GM19099 (cell line): ENCODE results near the gene RIMS4.

Experiments used
- POLR2A ChIP-seq: IDR thresholded peaks from 3 replicates; pipeline ENCODE4 v1.6.1; 2011; ENCODE audit warnings: low read depth; ENCODE audit not compliant: insufficient read length; ENCODE audit errors: extremely low read depth

The RIMS4 gene

GRCh38 chr20:44765091-44765490, 45.3 kb downstream of the RIMS4 start:
- TF ChIP-seq POLR2A, result no peak

DNA sequence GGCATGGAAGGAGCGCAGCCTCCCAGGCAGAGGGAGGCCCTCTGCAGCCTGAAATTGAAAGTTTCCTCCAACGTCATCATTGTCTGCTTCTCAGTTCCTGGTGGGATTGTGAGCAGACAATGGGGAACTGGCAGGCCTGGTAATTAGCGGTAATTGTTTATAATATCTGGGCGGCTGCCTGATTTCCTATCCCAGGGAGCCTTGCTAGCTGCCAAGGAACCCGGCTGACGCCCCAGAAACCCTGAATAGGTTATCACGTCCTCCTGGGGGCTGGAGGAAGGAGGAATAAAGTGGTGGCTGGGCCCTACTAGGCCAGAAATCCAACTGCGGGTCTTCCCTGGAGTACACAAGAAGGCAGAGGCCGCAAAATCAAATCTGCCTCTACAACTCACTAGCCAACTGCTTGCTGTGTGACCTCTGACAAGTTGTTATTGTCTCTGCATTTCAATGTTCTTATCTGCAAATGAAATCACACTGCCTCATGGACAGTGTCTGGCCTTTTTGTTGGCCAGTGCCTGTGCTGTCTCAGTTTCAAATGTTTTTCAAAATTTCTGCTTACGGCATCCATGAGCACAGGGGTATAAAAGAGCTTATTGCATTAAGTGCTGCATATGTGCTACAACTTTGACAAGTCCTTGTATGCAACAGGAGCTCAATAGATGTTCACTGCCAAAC, 47.7 kb downstream of the RIMS4 start:
- TF ChIP-seq POLR2A, result no peak

- TF ChIP-seq POLR2A, result no peak
These were observed 48.9 kb downstream of the RIMS4 start for GRCh38 chr20:44761423-44761822.

DNA sequence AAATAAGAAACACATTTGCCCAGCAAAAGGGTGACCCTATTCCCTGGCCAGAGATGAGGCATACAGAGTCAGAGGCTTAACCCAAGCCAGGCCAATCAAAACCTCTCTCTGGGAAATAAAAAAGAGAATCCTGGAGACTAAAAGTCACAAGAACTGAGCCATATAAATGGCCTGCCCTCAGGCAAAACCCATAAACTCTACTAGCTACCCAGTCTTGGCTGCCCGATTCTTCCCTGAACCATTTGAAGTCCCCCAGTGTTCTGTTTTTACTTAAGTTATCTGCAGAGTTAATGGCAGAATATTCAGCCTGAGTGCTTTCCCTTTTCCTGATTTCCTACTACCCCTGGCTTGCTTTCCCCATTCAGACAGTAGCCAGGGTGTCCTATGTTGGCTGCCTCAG, 50.8 kb downstream of the RIMS4 start:
- TF ChIP-seq POLR2A, result no peak

DNA sequence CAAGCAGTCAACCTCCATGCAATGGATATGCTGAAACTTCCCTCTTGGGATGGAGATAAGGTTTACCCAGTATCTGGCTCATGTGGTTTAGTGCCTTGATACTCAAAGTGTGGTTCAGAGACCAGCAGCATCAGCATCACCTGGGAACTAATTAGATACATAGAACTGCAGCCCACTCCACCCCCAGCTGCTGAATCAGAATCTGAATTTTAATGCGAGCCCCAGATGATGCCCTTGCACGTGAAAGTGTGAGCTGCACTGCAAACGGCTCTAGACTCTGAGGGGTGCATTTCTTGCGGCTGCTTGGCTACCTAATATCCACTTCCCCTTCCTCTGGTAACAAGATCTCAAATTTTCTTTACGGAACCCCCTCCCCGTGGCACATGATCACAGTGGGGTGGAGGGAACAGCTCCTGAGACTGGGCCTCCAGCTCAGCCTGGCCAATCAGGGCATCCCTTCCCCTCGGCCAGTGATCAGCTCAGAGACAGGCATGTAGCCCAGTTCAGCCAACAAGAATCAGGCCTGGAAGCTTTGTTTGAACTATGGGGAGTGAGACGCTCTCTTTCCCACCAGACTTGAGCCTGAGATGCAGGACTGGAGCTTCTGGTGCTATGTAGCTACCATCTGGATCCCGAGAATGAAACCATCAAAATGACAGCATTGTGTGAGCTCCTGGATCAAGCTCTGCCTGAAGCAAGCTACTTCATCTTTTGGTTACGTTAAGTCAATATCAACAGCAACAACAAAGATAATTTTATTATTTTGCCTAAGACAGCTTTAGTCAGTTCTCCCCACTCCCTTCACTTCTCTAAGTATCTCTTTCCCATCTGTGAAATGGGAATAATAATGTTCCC, 51.9 kb downstream of the RIMS4 start:
- no peak for TF ChIP-seq POLR2A

- no peak for TF ChIP-seq POLR2A
These were observed 53.4 kb downstream of the RIMS4 start for GRCh38 chr20:44756956-44757355.

- TF ChIP-seq POLR2A, result no peak
These were observed 54.2 kb downstream of the RIMS4 start for GRCh38 chr20:44756011-44756688.

DNA sequence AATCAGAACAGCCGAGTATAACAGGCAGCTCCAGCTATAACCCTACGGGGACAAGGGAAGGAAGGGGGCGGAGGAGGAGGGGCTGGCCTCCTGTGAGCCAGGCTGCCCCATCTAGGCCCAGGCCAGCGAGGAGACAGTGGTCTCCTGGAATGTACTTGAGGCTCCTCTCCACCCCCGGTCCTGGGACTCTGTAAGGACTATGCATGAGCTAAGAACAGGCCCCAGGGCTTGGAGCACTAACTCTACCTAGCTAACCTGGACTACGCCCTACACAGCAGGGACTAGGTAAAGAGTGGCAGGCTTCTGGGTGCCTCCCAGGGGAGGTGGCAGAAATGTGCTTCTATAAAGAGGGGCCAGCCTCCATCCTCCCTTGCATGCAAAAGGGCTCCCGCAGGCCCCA, 55.8 kb downstream of the RIMS4 start:
- no peak for TF ChIP-seq POLR2A

DNA sequence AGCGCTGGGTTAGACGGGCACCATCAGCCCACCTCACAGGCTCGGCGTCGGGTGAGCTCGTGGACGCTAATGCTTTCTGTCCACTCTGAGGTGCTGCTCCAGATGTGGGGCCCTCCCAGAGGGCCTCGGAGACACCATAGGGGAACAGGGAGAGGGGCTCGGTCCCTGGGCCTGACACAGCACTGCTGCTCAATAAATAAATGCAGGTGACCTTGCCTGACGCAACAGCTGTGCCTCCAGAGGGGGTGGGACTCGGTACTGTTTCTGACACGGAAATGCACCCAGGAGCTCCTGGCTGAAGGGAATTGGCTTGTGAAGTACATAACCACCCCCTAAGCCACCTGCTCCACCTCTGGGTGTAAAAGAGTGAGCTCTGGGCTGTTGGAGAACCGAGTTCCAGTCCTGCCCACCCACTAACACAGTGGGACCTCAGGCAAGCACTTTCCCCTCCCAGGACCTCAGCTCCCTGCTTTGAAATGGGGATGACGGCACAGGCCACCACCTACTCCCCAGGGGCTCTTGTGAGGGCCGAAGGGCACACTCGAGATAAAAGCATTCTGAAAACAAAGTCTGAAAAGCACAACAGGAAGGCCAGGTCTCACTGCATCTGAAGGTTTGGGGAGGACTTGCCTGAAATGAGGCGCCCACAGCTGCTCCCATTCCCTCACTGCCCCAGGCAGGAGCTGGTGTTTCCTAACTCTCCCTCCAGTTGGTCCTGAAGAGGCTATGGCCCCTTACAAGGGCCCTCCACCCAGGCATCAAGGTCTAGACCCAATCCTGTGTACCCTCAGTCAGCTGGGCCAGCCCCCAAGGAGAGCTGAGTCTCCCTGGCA, 58.0 kb downstream of the RIMS4 start:
- no peak for TF ChIP-seq POLR2A

DNA sequence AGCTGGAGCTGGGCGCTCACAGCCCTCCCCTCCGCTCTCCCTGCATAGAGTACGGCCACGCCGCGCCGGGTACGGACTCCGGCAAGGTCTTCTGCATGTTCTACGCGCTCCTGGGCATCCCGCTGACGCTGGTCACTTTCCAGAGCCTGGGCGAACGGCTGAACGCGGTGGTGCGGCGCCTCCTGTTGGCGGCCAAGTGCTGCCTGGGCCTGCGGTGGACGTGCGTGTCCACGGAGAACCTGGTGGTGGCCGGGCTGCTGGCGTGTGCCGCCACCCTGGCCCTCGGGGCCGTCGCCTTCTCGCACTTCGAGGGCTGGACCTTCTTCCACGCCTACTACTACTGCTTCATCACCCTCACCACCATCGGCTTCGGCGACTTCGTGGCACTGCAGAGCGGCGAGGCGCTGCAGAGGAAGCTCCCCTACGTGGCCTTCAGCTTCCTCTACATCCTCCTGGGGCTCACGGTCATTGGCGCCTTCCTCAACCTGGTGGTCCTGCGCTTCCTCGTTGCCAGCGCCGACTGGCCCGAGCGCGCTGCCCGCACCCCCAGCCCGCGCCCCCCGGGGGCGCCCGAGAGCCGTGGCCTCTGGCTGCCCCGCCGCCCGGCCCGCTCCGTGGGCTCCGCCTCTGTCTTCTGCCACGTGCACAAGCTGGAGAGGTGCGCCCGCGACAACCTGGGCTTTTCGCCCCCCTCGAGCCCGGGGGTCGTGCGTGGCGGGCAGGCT, 60.1 kb downstream of the RIMS4 start:
- TF ChIP-seq POLR2A, result no peak

DNA sequence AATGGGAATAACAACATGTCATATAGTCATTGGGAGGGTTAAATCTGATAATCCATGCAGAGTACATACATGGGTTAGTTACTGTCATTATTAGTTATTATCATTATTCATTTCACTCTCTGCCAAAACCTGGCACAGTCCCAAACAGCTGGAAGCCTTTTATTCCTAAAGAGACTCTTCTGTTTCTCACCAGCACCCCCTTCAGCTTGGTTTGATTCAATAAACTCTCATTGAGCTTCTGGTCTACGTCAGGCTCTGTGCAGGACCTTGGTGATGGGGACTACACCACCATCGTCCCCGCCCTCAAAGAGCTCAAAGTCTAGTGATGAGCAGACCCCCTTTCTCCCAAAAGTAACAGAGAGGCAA, 62.4 kb downstream of the RIMS4 start:
- TF ChIP-seq POLR2A, result no peak

GRCh38 chr20:44747166-44748004, 63.0 kb downstream of the RIMS4 start:
- no peak for TF ChIP-seq POLR2A

DNA sequence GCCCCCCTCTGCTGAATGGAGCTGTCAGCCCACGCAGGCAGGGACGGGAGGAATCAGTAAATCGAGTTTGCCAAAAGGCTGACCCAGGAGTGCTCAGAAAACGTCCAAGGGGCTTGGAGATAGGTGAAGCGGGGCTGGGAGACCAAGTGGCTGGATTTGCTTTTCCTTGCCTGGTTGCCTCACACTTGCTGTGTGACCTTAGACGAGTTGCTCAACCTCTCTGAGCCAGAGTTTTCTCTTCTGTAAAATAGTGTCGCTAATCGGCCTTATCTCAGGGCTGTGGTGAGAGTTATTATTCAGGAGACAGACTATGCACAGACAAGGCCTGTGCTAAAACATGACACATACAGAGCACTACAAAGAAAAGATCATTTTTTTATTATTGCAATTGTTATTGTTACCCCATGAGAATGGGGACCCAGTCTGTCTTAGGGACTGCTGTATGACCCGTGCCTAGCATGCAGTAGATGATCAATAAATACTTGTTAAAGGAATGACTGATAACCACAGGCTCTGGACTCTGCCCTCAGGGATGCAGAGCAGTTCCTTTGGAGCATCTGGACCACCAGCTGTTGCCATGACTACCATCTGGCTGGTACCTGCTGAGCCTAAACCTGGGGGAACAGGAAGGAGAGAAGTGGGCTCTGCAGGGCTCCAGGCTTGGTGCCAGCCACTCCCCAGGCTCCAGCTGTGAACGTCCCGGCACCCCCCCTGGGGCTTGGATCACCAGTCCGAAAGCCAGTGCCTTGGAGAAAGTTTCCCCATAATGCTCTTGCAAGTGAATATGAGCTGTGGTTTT, 63.8 kb downstream of the RIMS4 start:
- no peak for TF ChIP-seq POLR2A
